PC-3 (cell line): ENCODE results near the gene SRSF8.

ENCODE experiments used
- CTCF ChIP-seq: fragments of 300-600 bp; sonication (generic); conservative IDR thresholded peaks from 2 replicates; pipeline ENCODE4 v1.5.1; 2017; ENCODE audit warnings: antibody characterized with exemption, low read depth, mild to moderate bottlenecking, low read length
- EZH2 ChIP-seq: fragments of 300-600 bp; sonication (generic); IDR thresholded peaks from one replicate; pipeline ENCODE4 v1.6.1; 2017; ENCODE audit warnings: antibody characterized with exemption, mild to moderate bottlenecking, low read length; ENCODE audit not compliant: unreplicated experiment
- EZH2phosphoT487 ChIP-seq: fragments of 300-600 bp; sonication (generic); IDR thresholded peaks from 2 replicates; pipeline ENCODE4 v1.6.1; 2018; ENCODE audit warnings: mild to moderate bottlenecking, antibody characterized with exemption, low read length, borderline replicate concordance

- TF ChIP-seq CTCF (no peak), EZH2 (no peak), EZH2phosphoT487 (no peak)
These were observed 24.5 kb upstream of the SRSF8 start for GRCh38 chr11:95042239-95042638.
